Transverse colon (tissue), 3 donors: ENCODE data around the gene PAK6.

Source experiments
- CTCF ChIP-seq, 5 experiments: fragments of 200-600 bp in 3 of 5; fragments of 450-650 bp in 2 of 5; sonication (generic) in 3 of 5; IDR thresholded peaks; 1 replicate in 2 of 5; 2 replicates in 3 of 5; pipeline ENCODE4 v1.5.1; 2016 to 2017; ENCODE audit warnings: antibody characterized with exemption in 5 of 5, inconsistent platforms in 3 of 5, mild to moderate bottlenecking in 2 of 5, moderate library complexity in 1 of 5
- POLR2A ChIP-seq: fragments of 450-650 bp; IDR thresholded peaks from one replicate; pipeline ENCODE4 v1.6.1; 2016; ENCODE audit warnings: antibody characterized with exemption, mild to moderate bottlenecking, moderate library complexity

- TF ChIP-seq CTCF (IDR thresholded peaks at IDR 0.05) (no peak), POLR2A (no peak)
These were observed 11.4 kb downstream of the PAK6 start for GRCh38 chr15:40250304-40250656.
